T-helper 1 cell (primary cell): Measurements from ENCODE around the gene KIAA0232.
"Not testable (repeated sequence)": the region's sequence is repeated elsewhere in the genome, so short reads cannot be mapped to it uniquely, and the experiment has no call there.

Experiments used
- DNase-seq, 5 donors: peaks; one replicate each; pipeline ENCODE4 v3.0.0-alpha.2; 2012 to 2020

The KIAA0232 gene

GRCh38 chr4:6775746-6776145, 6.8 kb upstream of the KIAA0232 start:
- DNase-seq: no peak

GRCh38 chr4:6776920-6777635, 5.4 kb upstream of the KIAA0232 start:
- DNase-seq: peak in 1 of 5 donors; percentile 23

GRCh38 chr4:6777636-6778281, 4.8 kb upstream of the KIAA0232 start:
- no peak for DNase-seq

- no peak for DNase-seq
Observed at GRCh38 chr4:6778435-6778834, 4.1 kb upstream of the KIAA0232 start.

GRCh38 chr4:6779667-6780565, 2.6 kb upstream of the KIAA0232 start:
- no peak for DNase-seq

GRCh38 chr4:6781113-6781512, 1.4 kb upstream of the KIAA0232 start:
- no peak for DNase-seq

GRCh38 chr4:6781561-6781960, 966 bp upstream of the KIAA0232 start:
- DNase-seq: no peak

GRCh38 chr4:6782846-6783110, 251 bp downstream of the KIAA0232 start:
- DNase-seq: no peak

GRCh38 chr4:6783111-6783981, 819 bp downstream of the KIAA0232 start:
- peak; percentile 77 to 88 (median 80) for DNase-seq

- no peak for DNase-seq
Observed at GRCh38 chr4:6785572-6785925, 3.0 kb downstream of the KIAA0232 start.

GRCh38 chr4:6788123-6788522, 5.6 kb downstream of the KIAA0232 start:
- no peak for DNase-seq

GRCh38 chr4:6791245-6791644, 8.7 kb downstream of the KIAA0232 start:
- not testable (repeated sequence) for DNase-seq

GRCh38 chr4:6791796-6792195, 9.3 kb downstream of the KIAA0232 start:
- not testable (repeated sequence) for DNase-seq

- DNase-seq: no peak
Observed at GRCh38 chr4:6794189-6794588, 11.7 kb downstream of the KIAA0232 start.

GRCh38 chr4:6795821-6796220, 13.3 kb downstream of the KIAA0232 start:
- DNase-seq: no peak

GRCh38 chr4:6797368-6797767, 14.8 kb downstream of the KIAA0232 start:
- not testable (repeated sequence) for DNase-seq

GRCh38 chr4:6799091-6799490, 16.6 kb downstream of the KIAA0232 start:
- DNase-seq: no peak

- no peak for DNase-seq
Observed at GRCh38 chr4:6802025-6802424, 19.5 kb downstream of the KIAA0232 start.

GRCh38 chr4:6802626-6803025, 20.1 kb downstream of the KIAA0232 start:
- DNase-seq: no peak

- DNase-seq: no peak
Observed at GRCh38 chr4:6803246-6803645, 20.7 kb downstream of the KIAA0232 start.

GRCh38 chr4:6804082-6804752, 21.7 kb downstream of the KIAA0232 start:
- DNase-seq: no peak

- no peak for DNase-seq
Observed at GRCh38 chr4:6806924-6807626, 24.5 kb downstream of the KIAA0232 start.
